ENCODE measurements around the gene ETV5.

Gene ETV5

DNA sequence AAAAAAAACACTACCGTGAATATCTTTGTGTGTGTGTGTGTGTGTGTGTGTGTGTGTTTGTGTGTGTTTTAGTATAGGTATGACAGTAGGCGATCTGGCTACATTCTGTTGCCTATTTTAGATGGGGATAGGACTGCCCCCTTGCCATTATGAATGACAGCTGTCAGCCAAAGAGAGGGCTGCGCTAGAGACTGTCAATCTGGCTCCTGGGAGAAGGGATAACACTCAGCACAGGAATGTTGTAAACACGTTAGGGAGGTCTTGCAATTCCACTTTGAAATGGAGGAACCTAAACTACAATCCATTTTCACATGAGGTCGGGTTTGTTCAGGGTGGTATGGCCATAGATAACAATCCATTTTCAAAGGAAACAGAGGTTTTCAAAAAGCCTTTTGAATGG, 14.1 kb upstream of the ETV5 start:
- DNase-seq (ENCODE audit: low spot score): no peak

DNA sequence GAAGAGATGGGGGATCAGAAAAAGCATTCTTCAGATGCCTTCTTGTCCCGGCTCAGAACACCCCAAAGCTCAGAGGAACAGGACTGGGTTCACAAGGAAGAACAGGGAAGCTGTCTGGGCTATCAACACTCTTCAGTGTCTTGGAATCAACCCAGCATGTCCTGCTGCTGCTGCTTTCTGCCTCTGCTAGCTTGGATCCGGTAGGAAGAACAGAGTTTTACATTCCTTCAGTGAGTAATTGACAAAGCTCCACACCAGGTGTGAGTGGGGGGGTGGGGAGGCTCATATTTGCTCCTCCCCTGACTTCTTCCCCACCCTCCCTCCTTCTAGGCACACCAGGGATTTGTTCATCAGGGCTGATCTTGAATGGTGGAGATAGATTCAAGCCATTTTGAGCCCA, 13.1 kb upstream of the ETV5 start:
- no peak for DNase-seq (ENCODE audit: low spot score)

DNA sequence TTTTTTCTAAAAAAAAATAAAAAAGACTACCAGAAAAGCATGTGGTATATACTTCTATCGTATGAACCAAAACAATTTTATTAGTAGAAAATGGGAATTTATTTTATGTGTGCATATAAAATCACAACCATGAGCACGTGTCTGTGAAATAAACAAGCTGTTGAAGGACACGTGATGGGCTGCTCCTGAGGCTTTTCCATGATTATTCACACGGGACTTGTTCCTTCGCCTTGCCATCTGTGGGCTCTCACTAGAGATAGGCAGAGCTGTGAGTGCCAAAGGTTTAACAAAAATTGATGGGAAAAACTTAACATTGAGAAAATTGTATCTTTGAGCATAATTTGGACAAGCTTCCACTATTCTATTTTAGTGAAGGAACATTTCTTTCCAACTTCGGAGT, 12.4 kb upstream of the ETV5 start:
- no peak for DNase-seq (ENCODE audit: low spot score)

DNA sequence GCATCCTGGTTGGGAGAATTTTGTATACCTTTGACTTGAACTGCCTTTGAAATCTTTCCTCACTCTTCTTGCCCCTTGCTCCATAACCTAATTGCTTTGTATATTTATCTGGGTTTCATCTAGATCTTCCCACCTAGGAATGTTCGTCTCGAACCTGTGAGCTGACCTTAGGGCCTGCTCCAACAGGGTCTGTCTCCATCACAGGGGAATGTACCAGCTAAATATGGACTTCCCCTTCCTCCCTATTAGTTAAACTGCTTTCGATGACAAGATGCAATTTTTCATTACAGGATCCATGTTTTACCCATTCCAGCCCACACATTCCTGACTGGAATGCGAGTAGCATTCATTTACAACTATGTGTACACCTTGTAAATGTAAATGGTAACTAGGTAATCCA, 10.6 kb upstream of the ETV5 start:
- DNase-seq (ENCODE audit: low spot score): no peak

DNA sequence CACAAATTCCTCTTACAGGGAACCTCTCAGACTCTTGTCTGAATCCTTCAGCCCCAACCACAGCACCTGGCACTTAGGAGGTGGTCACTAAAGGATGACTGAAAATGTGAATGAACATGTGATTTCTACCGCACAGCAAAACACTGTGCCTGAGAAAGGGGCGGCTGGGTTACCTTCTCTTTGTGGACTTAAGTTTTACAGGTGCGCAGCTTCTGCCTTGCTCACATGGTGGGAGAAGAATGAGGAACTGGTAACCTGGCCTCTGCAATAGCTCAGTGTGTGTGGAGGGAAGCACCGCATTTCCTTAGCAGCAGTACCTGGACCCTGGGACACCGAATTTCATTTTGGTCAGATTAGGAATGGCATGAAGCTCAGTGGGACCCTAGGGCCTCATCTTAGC, 9.8 kb upstream of the ETV5 start:
- no peak for DNase-seq (ENCODE audit: low spot score)

DNA sequence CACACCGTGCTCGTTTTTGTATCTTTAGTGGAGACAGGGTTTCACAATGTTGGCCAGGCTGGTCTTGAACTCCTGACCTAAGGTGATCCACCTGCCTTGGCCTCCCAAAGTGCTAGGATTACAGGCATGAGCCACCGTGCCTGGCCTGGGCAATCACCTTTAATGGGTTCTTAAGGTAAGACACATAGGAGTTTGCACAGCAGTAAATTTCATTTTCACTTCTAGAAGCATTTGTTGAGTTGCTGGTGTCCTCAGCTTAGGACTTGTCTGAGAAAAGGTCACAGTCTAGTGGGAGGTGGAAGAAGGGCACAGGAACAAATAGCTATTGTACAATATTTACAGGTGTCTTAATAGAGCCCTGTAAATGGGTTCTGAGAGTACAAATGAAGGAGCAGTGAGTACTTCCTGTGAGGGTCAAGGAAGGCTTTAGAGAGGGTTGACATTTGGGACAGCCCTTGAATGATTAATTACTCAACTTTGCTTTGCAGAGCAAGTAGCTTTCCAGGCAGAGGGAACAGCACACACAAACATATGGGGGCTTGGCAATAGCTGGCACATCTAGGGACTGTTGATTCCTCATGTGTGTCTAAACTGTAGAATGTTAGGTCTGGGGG, 8.7 kb upstream of the ETV5 start:
- no peak for DNase-seq (ENCODE audit: low spot score)

DNA sequence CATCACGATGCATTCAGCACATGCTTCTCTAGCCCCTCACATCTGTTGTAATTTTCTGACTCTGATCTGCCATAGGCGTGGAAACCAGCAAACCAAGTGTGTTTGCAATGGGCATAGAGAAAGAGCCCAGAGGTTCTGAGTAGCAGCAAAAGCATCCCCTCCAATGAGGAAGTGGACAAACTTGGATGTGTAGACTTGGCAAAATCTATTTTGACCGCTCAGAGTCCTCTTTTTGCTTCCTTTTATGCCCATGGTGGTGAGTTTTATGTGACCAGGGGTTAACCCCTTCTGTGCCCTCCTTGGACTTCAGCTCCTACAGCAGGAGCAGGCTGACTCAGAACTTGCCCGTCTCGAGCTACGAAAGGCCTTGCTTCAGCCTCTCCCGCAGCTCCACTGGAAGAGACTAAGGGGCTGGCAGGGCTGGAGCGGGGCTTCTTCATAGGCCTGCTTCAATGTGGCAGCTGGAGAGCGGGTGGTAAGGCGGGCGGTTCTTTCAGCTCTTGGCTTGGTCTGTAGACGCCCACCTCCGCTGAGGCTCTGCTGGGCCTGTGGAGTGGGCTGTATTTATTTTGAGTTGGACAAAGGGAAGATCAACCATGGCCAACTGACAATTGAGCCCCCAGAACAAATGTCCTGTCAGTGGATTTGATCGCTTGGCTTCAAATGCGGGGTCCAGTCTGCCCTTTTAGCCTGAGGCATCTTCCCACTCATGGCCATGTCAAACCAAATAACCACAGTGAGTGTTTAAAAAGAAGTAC, 6.5 kb upstream of the ETV5 start:
- DNase-seq (ENCODE audit: low spot score): no peak

DNA sequence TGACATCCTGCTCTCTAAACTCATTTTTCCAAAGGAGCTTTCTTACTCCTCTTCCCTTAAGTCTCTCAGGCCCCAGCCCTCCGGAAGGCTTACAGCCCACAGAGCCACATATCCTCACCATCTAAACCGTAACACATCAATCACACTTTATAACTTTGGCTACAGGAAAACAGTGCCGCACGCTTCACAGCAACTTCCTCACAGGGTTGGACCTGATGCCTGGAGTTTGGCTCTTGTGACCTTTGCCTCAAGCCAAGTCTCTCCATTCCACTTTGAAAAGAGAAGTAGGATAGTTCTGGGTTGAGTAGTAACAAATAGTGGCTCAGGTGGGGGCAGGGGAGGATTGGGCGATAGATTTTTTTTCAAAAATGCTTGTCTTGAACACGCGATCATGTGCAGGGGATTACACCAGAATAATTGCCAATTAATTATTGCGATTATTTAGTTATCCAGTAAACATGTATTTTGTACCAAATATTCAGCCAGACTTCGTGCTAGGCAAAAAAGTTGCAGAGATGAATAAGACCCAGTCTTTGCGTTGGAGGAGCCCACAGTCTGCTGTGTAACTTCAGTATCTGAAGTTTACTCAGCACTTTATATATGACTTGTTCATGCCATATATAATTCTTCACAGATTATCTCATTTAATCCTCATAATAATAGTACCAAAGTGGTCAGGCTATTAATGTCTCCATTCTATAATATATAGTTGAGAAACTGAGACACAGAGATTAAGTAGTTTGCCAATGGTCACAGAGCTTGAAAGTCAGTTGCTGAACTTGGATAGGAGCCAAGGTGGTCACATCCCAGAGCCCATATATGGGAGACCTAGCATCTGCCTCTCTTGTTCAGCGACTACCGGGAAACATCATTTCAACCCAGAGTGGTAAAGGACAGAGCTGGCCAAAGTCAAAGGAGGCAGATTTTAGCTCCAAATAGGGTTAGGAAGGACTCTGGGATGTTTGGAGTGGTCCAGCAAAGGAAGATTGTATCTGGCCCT, 2.4 kb upstream of the ETV5 start:
- DNase-seq (ENCODE audit: low spot score): peak; percentile 62

DNA sequence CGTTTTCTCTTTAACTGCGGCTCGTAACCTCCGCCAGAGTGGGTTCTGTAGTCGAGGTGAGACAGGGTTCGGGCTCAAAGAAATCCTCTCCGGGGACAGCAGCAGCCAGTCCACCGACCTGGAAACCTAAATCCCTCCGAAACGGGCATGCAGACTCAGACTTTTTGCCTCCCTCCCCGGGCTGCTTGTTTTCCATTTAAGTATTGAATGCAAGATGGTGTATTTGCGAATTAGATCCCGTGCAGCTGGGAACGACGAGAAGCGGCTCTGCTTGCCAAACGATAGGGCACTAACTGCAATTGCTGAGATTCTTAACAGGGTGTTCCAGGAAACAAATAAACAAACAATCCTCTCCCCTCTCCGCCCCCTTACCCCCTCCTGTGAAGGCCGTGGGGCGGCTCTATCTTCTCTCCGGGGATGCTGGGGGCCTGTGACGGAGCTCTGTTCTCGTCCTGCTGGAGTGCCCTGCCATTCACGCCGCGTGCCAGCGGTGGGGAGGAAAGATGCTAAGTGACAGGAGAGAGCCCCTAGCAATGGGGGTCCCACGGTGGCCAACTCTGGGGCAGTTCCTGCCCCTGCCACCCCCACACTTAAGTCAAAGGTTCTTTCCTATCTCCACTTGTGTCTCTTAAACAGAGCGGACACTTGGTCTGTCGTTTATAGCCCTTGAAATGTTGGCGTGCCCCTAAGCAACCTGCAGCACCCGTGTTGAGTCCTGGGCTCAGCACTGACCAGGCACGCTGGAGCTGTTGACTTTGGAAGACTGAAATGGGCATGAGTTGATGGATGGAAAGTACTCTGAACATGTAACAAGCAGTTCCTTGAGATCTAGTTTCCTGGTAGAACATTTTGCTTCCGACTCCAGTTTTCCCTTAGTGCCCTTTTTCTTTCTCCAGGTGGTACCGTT, 1.3 kb upstream of the ETV5 start:
- no peak for DNase-seq (ENCODE audit: low spot score)

DNA sequence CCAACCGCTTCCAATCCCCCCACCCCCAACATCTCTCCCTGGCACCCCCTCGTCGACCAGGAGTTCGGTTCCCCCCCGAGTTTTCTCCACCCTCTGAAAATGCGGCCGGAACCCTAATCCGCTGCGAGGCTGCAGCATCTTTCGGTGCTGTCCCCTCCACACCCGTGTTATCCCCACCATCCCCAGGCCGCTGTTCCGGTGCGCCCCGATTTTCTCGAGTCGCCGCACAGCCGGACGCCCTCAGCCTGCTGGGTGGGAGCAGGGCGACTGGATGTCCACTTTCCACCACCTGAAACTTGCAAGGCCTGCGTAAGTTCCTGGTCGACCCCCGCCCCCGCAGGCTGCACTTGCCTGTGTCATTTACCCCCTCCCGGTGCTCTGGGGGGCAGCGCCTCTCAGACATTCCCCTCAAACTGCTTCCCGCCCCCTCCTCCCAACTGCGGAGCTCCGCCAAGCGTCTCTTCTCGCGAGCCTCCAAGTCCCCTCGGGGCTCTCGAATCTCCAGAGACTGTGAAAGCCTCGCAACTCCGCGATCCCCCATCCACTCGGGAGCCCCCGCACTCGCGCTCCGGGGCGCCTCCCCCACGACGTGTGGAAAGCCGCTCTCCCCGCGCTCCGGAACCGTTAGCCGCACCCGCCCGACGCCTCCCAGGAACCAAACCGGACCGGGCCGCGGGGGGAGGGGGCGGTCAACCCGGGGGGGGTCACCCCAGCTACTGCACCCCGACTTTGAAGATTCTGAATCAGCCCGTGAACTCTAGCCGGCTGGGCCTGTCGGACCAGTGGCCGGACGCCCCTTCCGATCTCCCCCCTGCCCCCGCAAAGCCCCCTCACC, 566 bp downstream of the ETV5 start:
- peak; percentile 6 for DNase-seq (ENCODE audit: low spot score)

DNA sequence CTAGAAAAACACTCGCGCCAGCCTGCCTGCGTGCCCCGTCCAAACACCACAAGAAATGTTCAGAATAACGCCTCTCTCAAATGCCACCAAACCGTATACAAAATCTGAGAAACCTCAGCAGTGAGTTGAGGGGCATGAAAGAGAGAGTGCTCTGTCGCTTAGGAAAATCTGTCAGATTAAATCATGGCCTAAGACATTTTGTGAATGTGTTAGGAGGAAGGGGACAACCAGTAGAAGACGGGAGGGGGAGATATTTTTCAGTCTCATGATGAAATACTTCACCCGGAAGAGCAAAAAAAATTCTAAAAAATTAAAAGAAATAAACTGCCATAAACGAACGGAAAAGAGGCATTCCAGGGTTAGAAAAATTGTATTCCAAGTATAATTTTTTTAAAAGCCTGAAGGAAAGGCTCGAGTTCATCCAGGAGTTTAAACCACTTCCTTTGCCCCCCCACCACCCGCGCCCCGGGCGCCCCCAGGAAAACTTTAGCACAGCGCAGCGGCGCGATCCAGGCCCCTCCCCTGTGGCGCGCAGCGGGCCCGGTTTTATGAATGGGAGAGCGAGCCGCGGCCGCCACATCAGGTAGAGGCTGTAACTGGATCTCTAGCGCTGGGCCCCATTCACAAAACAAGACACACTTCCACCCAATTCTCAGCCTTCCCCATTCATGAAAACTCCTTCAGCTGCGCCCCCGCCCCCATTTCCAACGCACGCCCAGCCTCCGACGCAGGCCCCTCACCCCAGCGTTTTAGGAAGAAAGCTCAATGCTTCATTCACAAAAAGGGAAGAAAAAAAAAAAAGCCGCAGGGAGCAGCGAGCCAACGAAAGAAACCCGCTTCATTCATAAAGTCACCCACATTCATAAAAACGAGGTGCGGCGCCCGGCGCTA, 1.4 kb downstream of the ETV5 start:
- peak; percentile 57 for DNase-seq (ENCODE audit: low spot score)

DNA sequence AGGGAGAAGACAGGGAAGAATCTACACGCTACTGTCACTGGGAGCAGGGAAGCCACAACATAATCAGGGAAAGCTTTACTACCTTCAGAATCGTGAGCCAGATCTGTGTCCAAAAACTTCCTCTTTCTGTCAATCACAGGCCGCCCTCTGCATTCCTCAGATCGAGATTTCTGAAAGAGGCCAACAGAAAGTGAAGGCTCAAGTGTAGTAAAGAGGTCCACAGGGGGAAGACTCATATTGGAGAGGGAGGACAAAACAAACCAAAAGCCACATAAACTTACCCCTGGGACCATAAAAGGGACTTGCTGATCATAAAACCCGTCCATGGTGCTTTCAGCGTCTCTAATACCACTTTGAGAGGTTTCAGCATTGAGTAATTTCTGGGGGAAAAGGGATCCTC, 3.3 kb downstream of the ETV5 start:
- no peak for DNase-seq (ENCODE audit: low spot score)

DNA sequence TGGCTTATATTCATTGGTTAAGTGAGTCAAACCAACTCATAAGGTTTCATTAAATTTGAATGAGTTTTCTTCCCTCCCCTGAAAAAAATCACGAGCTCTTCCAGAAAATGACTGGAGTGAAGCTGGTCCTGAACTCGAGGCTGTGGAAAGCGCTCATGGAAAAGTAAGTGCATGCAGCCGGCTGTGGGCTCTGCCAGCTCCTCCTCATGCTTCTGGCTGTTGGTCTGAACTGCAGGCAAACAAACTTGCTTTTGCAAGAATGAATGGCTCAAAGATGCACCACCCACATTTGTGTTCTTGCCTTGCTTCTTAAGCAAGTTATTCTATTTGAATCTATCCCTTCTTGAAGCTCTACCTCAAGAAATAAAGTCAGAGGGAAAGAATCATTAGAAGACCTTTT, 6.2 kb downstream of the ETV5 start:
- no peak for DNase-seq (ENCODE audit: low spot score)

DNA sequence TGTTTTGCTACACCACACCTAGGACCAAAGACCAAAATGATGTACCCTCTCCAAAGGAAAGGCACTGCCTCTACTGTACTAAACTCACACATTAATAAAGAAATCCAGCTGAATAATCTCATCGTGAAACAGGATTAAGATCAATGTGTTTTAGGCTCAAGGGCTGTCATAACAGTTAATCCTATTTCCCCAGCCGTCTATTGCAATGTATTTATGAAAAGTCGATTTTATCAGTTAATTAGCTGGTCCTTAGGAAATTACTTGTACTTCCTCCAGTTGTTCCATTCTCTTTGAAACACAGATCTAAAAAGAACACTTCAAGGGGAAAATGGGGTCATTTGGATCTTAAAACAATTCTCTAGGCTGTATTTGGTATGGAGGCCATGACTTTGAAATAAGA, 8.5 kb downstream of the ETV5 start:
- DNase-seq (ENCODE audit: low spot score): no peak

DNA sequence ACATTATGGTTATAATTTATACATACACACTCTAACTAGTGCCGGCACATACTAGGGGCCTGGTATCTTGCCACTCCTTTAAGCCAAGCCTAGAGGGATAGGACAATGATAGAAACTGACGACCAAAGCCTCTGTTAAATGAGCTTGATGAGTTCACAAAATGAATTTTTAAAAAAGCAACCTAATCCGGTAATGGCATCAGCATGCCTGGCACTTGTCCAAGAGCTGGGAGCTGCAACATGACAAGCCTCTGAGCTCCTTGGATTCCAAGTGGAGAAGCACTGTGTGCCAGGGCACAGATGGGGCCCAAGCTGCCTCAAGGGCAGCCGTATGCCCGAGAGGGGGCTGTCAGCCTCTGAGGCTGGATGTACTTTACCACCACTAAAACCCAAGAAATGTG, 9.7 kb downstream of the ETV5 start:
- no peak for DNase-seq (ENCODE audit: low spot score)

DNA sequence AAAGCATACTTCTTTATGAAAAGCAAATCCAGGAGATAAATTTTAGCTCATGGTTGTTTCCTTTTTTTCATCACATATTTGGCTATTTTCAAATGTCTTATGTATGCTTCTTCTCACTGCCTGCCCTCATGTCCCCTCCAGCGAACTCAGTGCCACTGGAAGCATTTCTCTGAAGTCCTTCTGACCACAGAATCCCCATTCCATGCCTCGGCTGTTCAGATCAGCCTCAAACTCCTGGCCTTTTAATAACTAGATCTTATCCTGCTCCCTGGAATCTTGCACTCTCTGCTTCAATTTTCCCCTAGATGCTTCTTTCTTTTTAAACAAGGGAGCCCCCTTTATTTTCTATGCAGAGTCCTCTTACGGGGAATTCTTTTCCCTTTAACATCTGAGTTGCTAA, 10.1 kb downstream of the ETV5 start:
- no peak for DNase-seq (ENCODE audit: low spot score)

DNA sequence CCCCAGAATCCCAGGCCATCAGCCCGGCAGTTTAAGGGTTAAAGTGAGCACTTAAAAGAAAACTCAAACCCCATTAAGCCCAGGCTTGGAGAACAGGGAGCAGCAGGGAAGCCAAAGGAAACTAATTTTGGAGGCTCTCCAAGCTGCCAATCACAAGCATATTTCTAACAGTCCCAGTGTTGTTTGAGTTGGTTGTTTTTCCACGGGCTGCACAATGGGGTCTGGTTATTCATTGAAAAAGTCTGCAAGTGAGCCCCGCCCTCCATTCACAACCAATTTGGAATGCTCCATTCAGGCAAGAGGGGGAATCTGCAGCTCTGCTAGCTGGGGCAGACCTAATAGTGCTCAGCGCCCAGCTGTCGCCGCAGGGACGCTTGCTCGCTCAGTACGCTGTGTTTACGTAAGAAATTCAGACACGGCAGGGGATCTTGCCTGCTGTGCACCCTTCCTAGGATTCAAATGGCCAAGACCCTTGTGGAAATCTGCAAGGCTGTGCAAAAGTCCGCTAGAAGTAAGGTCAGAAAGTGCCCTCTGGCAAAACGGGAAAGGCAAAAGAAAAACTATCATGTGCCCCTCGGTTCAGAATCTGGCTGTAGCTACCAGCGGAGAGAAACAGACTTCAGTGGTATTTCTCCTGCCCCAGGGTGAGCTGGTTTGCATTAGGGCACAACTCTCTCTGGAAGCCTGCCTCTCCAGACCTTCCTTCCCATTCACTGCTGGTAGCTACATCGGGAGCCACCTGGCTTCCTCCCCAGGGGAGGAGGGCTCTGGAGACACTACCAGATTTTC, 11.0 kb downstream of the ETV5 start:
- DNase-seq (ENCODE audit: low spot score): no peak

DNA sequence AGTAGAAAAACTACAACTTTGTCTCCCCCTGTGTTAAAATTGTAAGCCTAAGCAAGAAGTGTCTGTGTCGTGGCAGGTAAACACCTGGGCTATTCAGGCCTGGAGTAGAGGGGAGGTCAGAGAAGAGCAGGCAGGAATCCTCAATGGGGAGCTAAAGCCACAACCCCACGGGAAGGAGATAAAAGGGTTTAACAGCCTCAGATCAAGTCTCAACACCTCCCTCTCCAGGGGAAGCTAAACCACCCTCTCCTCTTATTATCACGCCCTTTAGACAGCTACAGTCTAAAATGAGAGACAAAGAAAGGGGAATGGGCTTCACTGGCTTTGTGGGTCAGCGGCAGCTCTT, 11.6 kb downstream of the ETV5 start:
- DNase-seq (ENCODE audit: low spot score): no peak

DNA sequence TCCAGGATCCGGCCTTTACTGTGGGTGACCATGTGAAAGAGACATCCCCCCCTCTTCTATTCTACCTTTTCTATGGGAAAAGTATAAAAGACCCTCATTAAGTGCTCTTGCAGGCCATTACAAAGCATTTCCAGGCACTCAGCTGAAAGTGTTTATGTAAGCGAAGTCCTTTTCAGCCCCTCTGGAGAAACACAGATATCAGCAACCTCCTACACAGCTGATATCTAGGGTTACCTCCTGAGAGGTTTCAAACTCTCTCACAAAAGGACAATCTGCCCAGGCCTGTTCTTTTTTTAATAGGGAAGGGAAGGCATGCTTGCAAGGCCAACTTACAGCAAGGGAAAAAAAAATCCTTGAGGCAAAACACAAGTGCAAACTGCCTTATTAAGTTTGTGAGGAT, 12.6 kb downstream of the ETV5 start:
- no peak for DNase-seq (ENCODE audit: low spot score)
